RWPE2 (cell line): ENCODE data around the gene CDKN2AIPNL.

ENCODE experiments used
- ATAC-seq: fragments of 200-7000 bp; cut with Tn5 transposase; 3 replicates; pipeline ENCODE4 v1.9.1; 2021; ENCODE audit warnings: low read depth
- DNase-seq: peaks from one replicate; pipeline ENCODE4 v3.0.0-alpha.2; 2020; ENCODE audit warnings: low spot score
- H3K27ac ChIP-seq: fragments of 450-650 bp; 2 replicates; pipeline ENCODE4 v1.5.1; 2017; ENCODE audit warnings: mild to moderate bottlenecking; ENCODE audit not compliant: poor library complexity, severe bottlenecking
- H3K27me3 ChIP-seq: fragments of 250-450 bp; sonication (Bioruptor Pico); 2 replicates; pipeline ENCODE4 v1.5.1; 2021; ENCODE audit warnings: mild to moderate bottlenecking, moderate library complexity; ENCODE audit not compliant: insufficient read depth, poor library complexity, severe bottlenecking
- H3K36me3 ChIP-seq: fragments of 250-450 bp; sonication (Bioruptor Pico); 2 replicates; pipeline ENCODE4 v1.5.1; 2020; ENCODE audit warnings: low read depth, mild to moderate bottlenecking, moderate library complexity
- H3K4me1 ChIP-seq: fragments of 250-450 bp; sonication (Bioruptor Pico); 2 replicates; pipeline ENCODE4 v1.5.1; 2021; ENCODE audit warnings: mild to moderate bottlenecking, moderate library complexity; ENCODE audit not compliant: insufficient read depth, poor library complexity, severe bottlenecking
- H3K4me3 ChIP-seq: fragments of 250-450 bp; sonication (Bioruptor Pico); 2 replicates; pipeline ENCODE4 v1.5.1; 2021; ENCODE audit warnings: mild to moderate bottlenecking, moderate library complexity; ENCODE audit not compliant: severe bottlenecking
- H3K9me3 ChIP-seq: fragments of 250-450 bp; sonication (Bioruptor Pico); 2 replicates; pipeline ENCODE4 v1.5.1; 2021; ENCODE audit warnings: mild to moderate bottlenecking, moderate library complexity; ENCODE audit not compliant: severe bottlenecking
- CTCF ChIP-seq: fragments of 450-650 bp; IDR thresholded peaks from one replicate; pipeline ENCODE4 v1.5.1; 2017; ENCODE audit warnings: mild to moderate bottlenecking, moderate library complexity; ENCODE audit not compliant: poor library complexity, severe bottlenecking

The CDKN2AIPNL gene

GRCh38 chr5:134440201-134440755 lies 28.6 kb upstream of the CDKN2AIPNL start:
- Histone ChIP-seq H3K27ac (peak overlapping the region; percentile 97), H3K9me3 (no peaks in the 10 kb centered on the region), H3K27me3 (no peaks in the 10 kb centered on the region), H3K4me3 (no peak overlapping the region), H3K36me3 (no peaks in the 10 kb centered on the region), H3K4me1 (peaks cover 51% of the 10 kb centered on the region)
- no peak for DNase-seq
- ATAC-seq = no peak; the same call in 2 of the 3 replicates
- TF ChIP-seq CTCF = no peak

GRCh38 chr5:134439210-134439654 lies 27.6 kb upstream of the CDKN2AIPNL start:
- Histone ChIP-seq H3K4me3 (no peak overlapping the region), H3K4me1 (peaks cover 54% of the 10 kb centered on the region), H3K27me3 (no peaks in the 10 kb centered on the region), H3K27ac (peak overlapping the region; percentile 97), H3K9me3 (no peaks in the 10 kb centered on the region), H3K36me3 (no peaks in the 10 kb centered on the region)
- DNase-seq (peak; percentile 100), ATAC-seq (peak; percentile 72)
- peak; percentile 42 for TF ChIP-seq CTCF

GRCh38 chr5:134438721-134439123 lies 27.0 kb upstream of the CDKN2AIPNL start:
- no peaks in the 10 kb centered on the region for H3K9me3 ChIP-seq
- H3K4me1 ChIP-seq = peaks cover 54% of the 10 kb centered on the region
- no peak overlapping the region for H3K4me3 ChIP-seq
- no peak for TF ChIP-seq CTCF
- no peaks in the 10 kb centered on the region for H3K36me3 ChIP-seq
- no peak for DNase-seq
- no peaks in the 10 kb centered on the region for H3K27me3 ChIP-seq
- ATAC-seq = no peak
- H3K27ac ChIP-seq = peak overlapping the region; percentile 97

GRCh38 chr5:134437847-134438581 lies 26.3 kb upstream of the CDKN2AIPNL start:
- Histone ChIP-seq H3K36me3 (no peaks in the 10 kb centered on the region), H3K4me3 (no peak overlapping the region), H3K4me1 (peaks cover 54% of the 10 kb centered on the region), H3K9me3 (no peaks in the 10 kb centered on the region), H3K27ac (peak overlapping the region; percentile 97), H3K27me3 (no peaks in the 10 kb centered on the region)
- ATAC-seq = no peak
- TF ChIP-seq CTCF = no peak
- no peak for DNase-seq

- Histone ChIP-seq H3K4me1 (peaks cover 54% of the 10 kb centered on the region), H3K9me3 (no peaks in the 10 kb centered on the region), H3K36me3 (no peaks in the 10 kb centered on the region), H3K4me3 (no peak overlapping the region), H3K27ac (peak overlapping the region; percentile 97), H3K27me3 (no peaks in the 10 kb centered on the region)
- no peak for ATAC-seq
- DNase-seq = no peak
- no peak for TF ChIP-seq CTCF
Observed at GRCh38 chr5:134437340-134437846, 25.7 kb upstream of the CDKN2AIPNL start.
